HG03342 (cell line): ENCODE results near the gene PLXNA2.

ENCODE experiments used
- ATAC-seq: cut with Tn5 transposase; IDR thresholded peaks from one replicate; pipeline ENCODE4 v1.9.1; 2021; ENCODE audit warnings: mild to moderate bottlenecking, moderate library complexity; ENCODE audit not compliant: unreplicated experiment

Gene PLXNA2

DNA sequence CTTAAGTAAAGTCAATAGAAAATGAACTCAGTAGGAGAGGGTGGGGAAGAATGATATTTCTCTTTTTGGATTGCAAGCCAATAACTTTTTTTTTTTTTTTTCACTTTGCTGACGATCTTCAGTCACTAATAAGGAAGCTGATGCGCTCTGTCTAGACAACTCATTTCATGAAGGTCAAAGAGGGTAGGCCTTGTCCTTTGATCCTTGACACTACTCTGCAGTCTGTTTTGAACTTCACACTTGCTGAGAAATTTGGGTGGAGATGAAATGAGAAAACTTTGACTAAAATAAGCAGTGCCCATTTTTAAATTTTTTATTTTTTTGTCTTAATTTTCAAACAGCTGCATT is 20.9 kb upstream of the PLXNA2 start:
- ATAC-seq, result no peak

DNA sequence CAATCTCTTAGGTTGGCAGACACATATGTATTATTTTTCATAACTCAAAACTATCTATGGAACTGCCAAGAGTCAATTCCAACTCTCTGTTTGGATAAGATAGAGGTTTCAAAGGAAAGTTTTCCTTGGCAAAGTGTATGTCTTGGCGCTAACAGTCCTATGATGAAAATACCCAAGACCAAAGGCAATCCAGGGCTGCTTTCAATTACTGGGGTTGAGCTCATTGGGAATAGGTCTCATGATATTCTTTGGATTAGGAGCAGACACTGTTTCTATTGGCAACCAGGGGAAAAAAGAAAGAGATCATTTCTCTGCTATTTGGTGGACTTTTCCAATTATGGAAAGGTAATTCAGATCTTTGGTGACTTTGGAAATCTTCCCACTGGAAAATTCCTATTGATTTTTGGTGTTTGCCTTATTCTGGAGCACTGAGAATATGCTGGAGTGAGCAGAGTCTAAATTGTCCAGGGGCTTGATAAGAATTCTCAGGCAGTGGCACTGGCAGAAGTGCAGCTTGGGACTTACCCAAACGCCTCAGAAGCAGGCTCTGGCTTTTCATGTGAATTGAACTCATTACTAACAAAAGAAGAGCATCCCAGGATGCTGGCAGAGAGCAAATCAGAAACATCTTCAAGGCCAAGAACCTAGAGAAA is 20.4 kb upstream of the PLXNA2 start:
- no peak for ATAC-seq

- no peak for ATAC-seq
Observed at GRCh38 chr1:208261874-208262273, 17.7 kb upstream of the PLXNA2 start.

GRCh38 chr1:208258277-208258676 is 14.1 kb upstream of the PLXNA2 start:
- ATAC-seq, result no peak

GRCh38 chr1:208257351-208257750 is 13.2 kb upstream of the PLXNA2 start:
- ATAC-seq, result no peak

- no peak for ATAC-seq
Observed at GRCh38 chr1:208256556-208256955, 12.4 kb upstream of the PLXNA2 start.

GRCh38 chr1:208256091-208256490 is 11.9 kb upstream of the PLXNA2 start:
- no peak for ATAC-seq

GRCh38 chr1:208254862-208255261 is 10.7 kb upstream of the PLXNA2 start:
- ATAC-seq, result no peak

DNA sequence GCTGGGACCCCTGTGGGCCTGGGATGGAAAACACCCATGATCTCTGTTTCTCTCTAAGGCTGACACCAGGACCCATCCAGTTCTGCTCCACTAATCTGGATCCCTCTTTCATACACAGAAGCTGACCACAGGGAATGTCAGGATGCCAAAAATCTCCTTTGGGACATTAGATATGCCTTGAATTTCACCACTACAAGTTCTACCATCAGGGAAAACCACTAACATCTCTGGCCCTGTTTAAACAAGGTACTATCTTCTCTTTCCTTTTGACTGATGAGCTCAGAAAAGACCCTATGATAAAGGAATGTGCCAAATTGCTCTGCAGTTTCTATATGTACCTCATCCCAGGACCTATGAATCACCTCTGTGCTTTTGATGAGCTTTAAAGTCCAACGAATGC is 10.2 kb upstream of the PLXNA2 start:
- ATAC-seq, result no peak

DNA sequence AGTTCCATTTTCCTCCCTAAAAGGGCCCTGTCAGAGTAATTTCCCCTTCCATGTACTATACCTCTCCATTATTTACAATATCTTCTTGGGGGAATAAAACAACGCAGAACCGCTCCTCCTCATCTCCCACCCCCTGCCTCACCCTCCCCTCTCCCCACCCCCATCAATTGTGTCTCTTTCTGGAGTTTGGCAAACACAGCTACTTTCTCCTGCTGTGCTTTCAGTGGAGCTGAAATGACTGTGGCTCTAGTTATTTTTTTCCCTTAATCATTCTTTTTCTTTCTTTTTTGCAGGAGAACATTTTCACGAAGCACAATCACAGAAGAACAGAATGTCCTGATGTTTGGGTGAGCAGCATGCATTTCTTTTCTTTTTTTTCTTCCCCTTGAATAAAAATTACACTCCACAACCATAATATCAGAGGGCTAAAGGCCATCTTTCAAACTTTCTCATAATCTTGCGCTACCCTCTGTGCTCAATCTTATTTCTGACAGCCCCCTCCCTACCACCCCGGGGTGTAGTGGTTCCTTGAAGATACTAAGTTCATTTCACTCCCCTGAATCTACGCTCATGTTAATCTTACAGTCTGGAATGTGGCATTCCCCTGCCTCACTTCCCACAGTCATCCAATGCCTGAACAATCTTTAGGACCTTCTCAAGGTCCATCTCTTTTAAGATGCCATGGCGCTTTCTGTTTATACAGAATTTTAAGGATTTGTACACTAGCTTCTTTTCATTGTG is 8.8 kb upstream of the PLXNA2 start:
- ATAC-seq, result no peak

DNA sequence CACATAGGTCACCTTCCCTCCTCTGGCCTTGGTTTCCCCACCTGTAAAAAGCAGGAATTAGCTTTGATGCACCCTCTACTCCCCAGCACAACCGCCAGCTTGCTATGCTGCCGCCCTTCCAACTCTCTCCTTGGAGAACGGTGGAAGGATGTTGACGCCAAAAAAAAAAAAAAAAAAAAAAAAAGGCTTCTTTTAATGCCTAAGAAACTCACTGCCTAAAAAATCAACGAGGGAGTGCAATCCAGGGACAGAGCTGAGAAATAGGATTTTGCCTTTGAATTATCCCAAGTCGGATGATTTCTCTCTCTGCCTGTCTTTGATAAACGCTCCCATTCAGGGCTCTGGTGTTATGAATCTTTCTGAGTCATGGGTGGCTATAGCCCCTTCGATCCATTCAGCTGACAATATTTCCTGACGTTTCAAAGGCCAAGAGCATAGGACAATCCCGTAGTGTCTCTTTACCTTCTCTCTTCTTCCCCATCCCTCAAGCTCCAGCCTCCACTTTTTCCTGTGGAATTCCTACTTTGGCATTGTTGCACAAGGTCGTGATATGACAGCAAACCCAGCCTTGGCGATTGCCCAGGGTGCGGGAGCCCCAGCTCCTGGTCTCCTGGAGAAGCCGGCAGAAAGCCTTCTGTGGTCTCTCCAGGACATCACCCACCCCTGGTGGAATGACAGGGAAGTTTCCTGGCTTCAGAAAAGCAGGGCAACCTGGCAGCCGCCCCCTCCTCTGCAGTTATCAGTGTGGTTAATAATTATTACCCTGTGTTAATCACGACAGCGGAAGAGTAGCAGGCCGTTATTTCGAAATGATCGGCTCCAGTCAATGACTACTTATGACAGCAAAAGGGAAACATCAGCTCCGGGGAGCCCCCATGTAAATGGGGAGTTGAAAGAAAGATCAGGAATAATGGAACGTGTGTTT is 8.0 kb upstream of the PLXNA2 start:
- no peak for ATAC-seq

DNA sequence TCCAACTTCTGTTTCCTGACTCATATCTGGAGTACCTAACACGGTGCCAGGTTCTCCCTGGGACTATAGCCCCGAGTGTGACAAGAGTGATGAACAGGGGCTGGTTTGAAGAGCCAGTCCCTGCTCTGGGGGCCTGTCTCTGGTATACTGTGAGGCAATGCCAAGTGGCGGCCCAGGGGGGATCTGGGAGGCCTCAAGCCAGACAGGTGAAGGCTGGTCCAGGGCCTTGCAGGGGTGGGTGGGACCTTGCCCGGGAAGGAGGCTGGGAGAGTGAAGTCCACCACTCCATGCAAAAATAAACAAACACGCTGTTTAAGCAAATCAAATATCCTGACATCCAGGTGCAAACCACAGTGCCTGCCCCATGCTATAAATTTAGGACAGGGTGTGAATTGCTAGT is 6.8 kb upstream of the PLXNA2 start:
- no peak for ATAC-seq

GRCh38 chr1:208250613-208251012 is 6.4 kb upstream of the PLXNA2 start:
- ATAC-seq, result no peak

DNA sequence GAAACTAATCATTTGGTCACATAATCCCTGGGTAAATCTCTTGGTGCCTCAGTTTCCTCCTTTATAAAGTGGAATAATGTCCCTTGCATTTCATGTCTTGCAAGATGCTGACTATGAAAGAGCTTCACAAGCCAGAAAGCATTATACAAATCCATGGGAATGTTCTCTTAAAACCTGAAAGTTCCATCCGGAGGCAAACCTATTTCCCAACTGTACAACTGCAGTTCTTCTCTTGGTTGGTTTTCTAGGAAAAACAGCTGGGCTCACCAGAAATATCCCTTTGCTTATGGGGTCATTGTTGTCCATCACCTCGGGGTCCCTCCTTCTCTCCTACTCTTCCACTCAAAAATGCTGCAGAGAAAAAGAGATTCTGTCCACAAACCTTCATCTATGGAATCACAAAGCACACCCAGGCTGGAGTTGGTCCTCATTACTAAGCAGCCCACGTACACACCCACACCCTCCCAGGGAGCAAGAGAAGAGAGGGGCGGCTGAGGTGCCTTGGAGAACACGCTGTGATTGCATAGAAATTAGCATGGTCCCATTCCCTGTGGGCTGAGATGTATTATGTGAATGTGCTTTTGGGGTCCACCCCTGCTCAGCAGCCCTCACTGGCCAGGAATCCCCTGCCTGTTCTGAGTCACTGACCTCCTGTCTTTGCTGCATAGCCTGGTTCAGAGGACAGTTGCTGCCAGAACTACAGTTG is 5.0 kb upstream of the PLXNA2 start:
- no peak for ATAC-seq

DNA sequence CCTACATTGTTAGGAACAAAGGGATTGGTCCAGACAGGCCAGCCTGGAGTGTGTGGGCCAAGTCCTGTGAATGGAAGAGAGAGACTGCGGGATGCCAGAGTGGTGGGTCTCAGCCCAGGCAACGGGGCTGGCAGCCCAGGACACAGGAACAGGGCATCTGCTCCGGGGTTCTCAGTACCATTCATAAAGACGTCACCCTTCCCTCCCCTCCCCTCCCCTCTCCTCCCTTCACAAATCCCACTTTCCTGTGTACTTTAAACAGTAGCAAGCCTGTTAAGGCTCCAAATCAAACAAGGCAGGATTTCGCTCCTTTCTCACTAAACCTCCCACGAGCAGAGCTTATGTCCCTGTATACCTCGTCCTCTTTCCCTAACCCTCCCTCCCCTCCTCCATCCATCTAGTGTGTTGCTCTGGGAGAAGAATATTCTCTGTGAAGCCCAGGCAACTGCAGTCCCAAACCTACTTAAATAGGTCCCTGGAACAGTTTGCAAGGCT is 4.2 kb upstream of the PLXNA2 start:
- ATAC-seq, result no peak

DNA sequence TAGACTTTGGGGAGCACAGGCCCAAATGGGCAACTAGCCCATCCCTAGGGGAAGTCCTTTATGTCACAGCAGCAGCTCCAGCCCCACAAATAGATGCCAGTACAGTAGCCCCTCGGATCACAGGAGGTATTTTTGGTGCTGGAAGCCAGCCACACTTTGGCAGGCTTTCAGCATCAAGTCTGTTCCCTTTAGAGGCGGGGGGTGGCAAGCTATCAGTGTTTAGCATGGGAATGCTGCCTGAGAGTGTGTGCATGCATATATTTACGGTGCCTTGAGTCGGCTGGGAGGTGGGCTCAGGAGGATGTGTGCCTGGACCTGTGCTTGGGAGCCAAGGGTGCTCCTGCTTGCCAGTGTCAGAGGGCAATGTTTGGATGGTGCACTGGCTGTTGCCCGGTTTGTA is 3.5 kb upstream of the PLXNA2 start:
- no peak for ATAC-seq

GRCh38 chr1:208245185-208245705 is 1.1 kb upstream of the PLXNA2 start:
- peak; percentile 78 for ATAC-seq

GRCh38 chr1:208243527-208243966 is 637 bp downstream of the PLXNA2 start:
- no peak for ATAC-seq

- ATAC-seq, result no peak
Observed at GRCh38 chr1:208242941-208243526, 1.1 kb downstream of the PLXNA2 start.

GRCh38 chr1:208242146-208242545 is 2.0 kb downstream of the PLXNA2 start:
- ATAC-seq, result no peak
